SK-N-SH treated with all-trans-retinoic acid at 6 μM for 48 hours (cell line): ENCODE results near the gene FRS2.

Experiments used
- ARNTL ChIP-seq: fragments of 450-650 bp; formaldehyde crosslinking; IDR thresholded peaks from 2 replicates; pipeline ENCODE4 v1.5.0; 2020; ENCODE audit warnings: low read depth, mild to moderate bottlenecking, moderate library complexity, borderline replicate concordance
- CSDC2 ChIP-seq: fragments of 250-450 bp; sonication (Bioruptor Pico); IDR thresholded peaks from 2 replicates; pipeline ENCODE4 v1.5.0; 2020; ENCODE audit warnings: mild to moderate bottlenecking, moderate library complexity
- OSR1 ChIP-seq: fragments of 250-450 bp; sonication (Bioruptor Pico); IDR thresholded peaks from 2 replicates; pipeline ENCODE4 v1.8.0; 2022; ENCODE audit warnings: moderate library complexity, mild to moderate bottlenecking, inconsistent platforms
- PATZ1 ChIP-seq: fragments of 250-450 bp; sonication (Bioruptor Pico); IDR thresholded peaks from 2 replicates; pipeline ENCODE4 v1.8.0; 2020; ENCODE audit warnings: mild to moderate bottlenecking, moderate library complexity, borderline replicate concordance
- PPARA ChIP-seq: fragments of 250-450 bp; sonication (Bioruptor Pico); IDR thresholded peaks from 2 replicates; pipeline ENCODE4 v1.5.0; 2020; ENCODE audit warnings: mild to moderate bottlenecking, borderline replicate concordance
- RARB ChIP-seq: fragments of 250-450 bp; sonication (Bioruptor Pico); IDR thresholded peaks from 2 replicates; pipeline ENCODE4 v1.8.0; 2021; ENCODE audit warnings: mild to moderate bottlenecking, moderate library complexity

GRCh38 chr12:69534389-69534822 is 64.2 kb downstream of the FRS2 start:
- TF ChIP-seq PATZ1 (CRISPR knock-in tag) (no peak), PPARA (CRISPR knock-in tag) (no peak), ARNTL (CRISPR knock-in tag) (no peak), CSDC2 (CRISPR knock-in tag) (no peak), RARB (CRISPR knock-in tag) (no peak), OSR1 (no peak)
